HG02571 (cell line): ENCODE results near the gene ANO7.
"Not testable (repeated sequence)": the region's sequence is repeated elsewhere in the genome, so short reads cannot be mapped to it uniquely, and the experiment has no call there.

Experiments
- ATAC-seq: cut with Tn5 transposase; IDR thresholded peaks from one replicate; pipeline ENCODE4 v1.9.1; 2021; ENCODE audit warnings: mild to moderate bottlenecking, moderate library complexity; ENCODE audit not compliant: unreplicated experiment

ANO7 gene

GRCh38 chr2:241189856-241190201 is 1.4 kb downstream of the ANO7 start:
- no peak for ATAC-seq

- no peak for ATAC-seq
Observed at GRCh38 chr2:241190291-241190981, 2.0 kb downstream of the ANO7 start.

- no peak for ATAC-seq
Observed at GRCh38 chr2:241191081-241191480, 2.6 kb downstream of the ANO7 start.

GRCh38 chr2:241193271-241193670 is 4.8 kb downstream of the ANO7 start:
- ATAC-seq = no peak

GRCh38 chr2:241194811-241195210 is 6.3 kb downstream of the ANO7 start:
- no peak for ATAC-seq

GRCh38 chr2:241195506-241196130 is 7.1 kb downstream of the ANO7 start:
- ATAC-seq = no peak

GRCh38 chr2:241197246-241197645 is 8.8 kb downstream of the ANO7 start:
- ATAC-seq = not testable (repeated sequence)

GRCh38 chr2:241197947-241198346 is 9.5 kb downstream of the ANO7 start:
- ATAC-seq = no peak

- ATAC-seq = no peak
Observed at GRCh38 chr2:241198381-241199279, 10.2 kb downstream of the ANO7 start.

GRCh38 chr2:241199286-241199685 is 10.8 kb downstream of the ANO7 start:
- ATAC-seq = no peak

- no peak for ATAC-seq
Observed at GRCh38 chr2:241199897-241200821, 11.7 kb downstream of the ANO7 start.

GRCh38 chr2:241200822-241201395 is 12.4 kb downstream of the ANO7 start:
- no peak for ATAC-seq

- ATAC-seq = no peak
Observed at GRCh38 chr2:241201445-241202267, 13.2 kb downstream of the ANO7 start.

- no peak for ATAC-seq
Observed at GRCh38 chr2:241202268-241202585, 13.8 kb downstream of the ANO7 start.

- no peak for ATAC-seq
Observed at GRCh38 chr2:241202681-241203080, 14.2 kb downstream of the ANO7 start.

GRCh38 chr2:241203218-241204009 is 14.9 kb downstream of the ANO7 start:
- ATAC-seq = no peak

- ATAC-seq = no peak
Observed at GRCh38 chr2:241204010-241204384, 15.5 kb downstream of the ANO7 start.

- ATAC-seq = no peak
Observed at GRCh38 chr2:241204490-241204889, 16.0 kb downstream of the ANO7 start.

GRCh38 chr2:241205086-241205485 is 16.6 kb downstream of the ANO7 start:
- ATAC-seq = no peak
